ENCODE data around the gene PPP1R1A.

Gene PPP1R1A

GRCh38 chr12:54571193-54572188 lies 17.0 kb downstream of the PPP1R1A start:
- no peak for DNase-seq (ENCODE audit: low read depth)

GRCh38 chr12:54569995-54570528 lies 18.4 kb downstream of the PPP1R1A start:
- DNase-seq (ENCODE audit: low read depth) = no peak

- DNase-seq (ENCODE audit: low read depth) = no peak
These were observed 19.4 kb downstream of the PPP1R1A start for GRCh38 chr12:54569072-54569471.

- DNase-seq (ENCODE audit: low read depth) = no peak
These were observed 21.7 kb downstream of the PPP1R1A start for GRCh38 chr12:54566792-54567191.

GRCh38 chr12:54565986-54566544 lies 22.4 kb downstream of the PPP1R1A start:
- no peak for DNase-seq (ENCODE audit: low read depth)

- DNase-seq (ENCODE audit: low read depth) = no peak
These were observed 23.0 kb downstream of the PPP1R1A start for GRCh38 chr12:54565310-54565985.

- DNase-seq (ENCODE audit: low read depth) = no peak
These were observed 23.7 kb downstream of the PPP1R1A start for GRCh38 chr12:54564768-54565167.

GRCh38 chr12:54563787-54564186 lies 24.7 kb downstream of the PPP1R1A start:
- no peak for DNase-seq (ENCODE audit: low read depth)

GRCh38 chr12:54562750-54563356 lies 25.6 kb downstream of the PPP1R1A start:
- no peak for DNase-seq (ENCODE audit: low read depth)

- no peak for DNase-seq (ENCODE audit: low read depth)
These were observed 27.3 kb downstream of the PPP1R1A start for GRCh38 chr12:54561164-54561563.

GRCh38 chr12:54560374-54560858 lies 28.0 kb downstream of the PPP1R1A start:
- DNase-seq (ENCODE audit: low read depth) = peak; percentile 50

GRCh38 chr12:54558759-54559158 lies 29.7 kb downstream of the PPP1R1A start:
- no peak for DNase-seq (ENCODE audit: low read depth)

- DNase-seq (ENCODE audit: low read depth) = no peak
These were observed 30.1 kb downstream of the PPP1R1A start for GRCh38 chr12:54558311-54558710.

- no peak for DNase-seq (ENCODE audit: low read depth)
These were observed 32.7 kb downstream of the PPP1R1A start for GRCh38 chr12:54555670-54556257.

GRCh38 chr12:54549774-54550451 lies 38.5 kb downstream of the PPP1R1A start:
- no peak for DNase-seq (ENCODE audit: low read depth)

GRCh38 chr12:54546511-54546910 lies 41.9 kb downstream of the PPP1R1A start:
- DNase-seq (ENCODE audit: low read depth) = no peak

GRCh38 chr12:54544743-54545142 lies 43.7 kb downstream of the PPP1R1A start:
- DNase-seq (ENCODE audit: low read depth) = no peak

- DNase-seq (ENCODE audit: low read depth) = no peak
These were observed 44.9 kb downstream of the PPP1R1A start for GRCh38 chr12:54543526-54543925.

GRCh38 chr12:54541751-54542290 lies 46.6 kb downstream of the PPP1R1A start:
- DNase-seq (ENCODE audit: low read depth) = no peak

GRCh38 chr12:54538136-54538700 lies 50.2 kb downstream of the PPP1R1A start:
- no peak for DNase-seq (ENCODE audit: low read depth)
